IMR-90 (cell line): Measurements from ENCODE around the gene LRRC31. TPM values are rescaled to one million over a fixed set of nuclear protein-coding genes. Genes with fewer than 3 reads are reported as not detected.

Experiments used
- ATAC-seq: fragments of 200-7000 bp; cut with Tn5 transposase; 2 replicates; pipeline ENCODE4 v1.9.1; 2020; ENCODE audit warnings: low read depth, mild to moderate bottlenecking, moderate library complexity
- BruUV-seq: library from RNA; stranded (reverse); fragments of 400-500 nt; replicated peaks from 2 replicates; lab custom pipeline; 2021; lab: Mats Ljungman, UMichigan
- CTCF ChIA-PET: fragments of 300-600 bp; formaldehyde crosslinking; extraction: SDS; loops from one replicate; lab custom pipeline; 2021; ENCODE audit warnings: antibody characterized with exemption; lab: Yijun Ruan, JAX
- POLR2A ChIA-PET: fragments of 300-600 bp; sonication (Branson Sonifier 250); formaldehyde crosslinking; loops from one replicate; lab custom pipeline; 2022; ENCODE audit warnings: antibody characterized with exemption; ENCODE audit not compliant: unreplicated experiment; lab: Charles Lee
- DNase-seq: peaks from one replicate; pipeline ENCODE4 v3.0.0; 2013
- H2AFZ ChIP-seq: replicated peaks from 2 replicates; pipeline ENCODE3; 2013; ENCODE audit warnings: low read length, mild to moderate bottlenecking; ENCODE audit not compliant: poor library complexity
- H2AK5ac ChIP-seq: 2 replicates; pipeline ENCODE4 v1.6.1; 2013; ENCODE audit warnings: low read depth, low read length, inconsistent platforms
- H2AK9ac ChIP-seq: replicated peaks from 2 replicates; pipeline ENCODE3; 2013; ENCODE audit warnings: mild to moderate bottlenecking, low read depth, low read length, moderate library complexity; ENCODE audit not compliant: poor library complexity
- H2BK120ac ChIP-seq: 2 replicates; pipeline ENCODE4 v1.6.1; 2013; ENCODE audit warnings: low read depth, low read length, inconsistent platforms
- H2BK15ac ChIP-seq: 3 replicates; pipeline ENCODE4 v1.6.1; 2013; ENCODE audit warnings: low read depth, low read length, inconsistent platforms
- H2BK20ac ChIP-seq: 2 replicates; pipeline ENCODE4 v1.6.1; 2013; ENCODE audit warnings: low read depth, mild to moderate bottlenecking, inconsistent platforms, low read length, moderate library complexity
- H2BK5ac ChIP-seq: 2 replicates; pipeline ENCODE4 v1.6.1; 2013; ENCODE audit warnings: mild to moderate bottlenecking, low read depth, low read length, inconsistent platforms; ENCODE audit not compliant: poor library complexity, severe bottlenecking
- H3K14ac ChIP-seq: replicated peaks from 2 replicates; pipeline ENCODE4 v1.6.1; 2013; ENCODE audit warnings: low read depth, low read length, inconsistent platforms
- H3K18ac ChIP-seq: 2 replicates; pipeline ENCODE4 v1.6.1; 2013; ENCODE audit warnings: low read depth, low read length, control low read depth
- H3K23ac ChIP-seq: 2 replicates; pipeline ENCODE4 v1.6.1; 2013; ENCODE audit warnings: low read depth, low read length, inconsistent platforms
- H3K27ac ChIP-seq: 2 replicates; pipeline ENCODE4 v1.5.1; 2013; ENCODE audit warnings: mild to moderate bottlenecking, control low read depth, low read length; ENCODE audit not compliant: insufficient read depth
- H3K27me3 ChIP-seq: 2 replicates; pipeline ENCODE4 v1.6.1; 2013; ENCODE audit warnings: low read length; ENCODE audit not compliant: control insufficient read depth, insufficient read depth
- H3K36me3 ChIP-seq: 2 replicates; pipeline ENCODE4 v1.6.1; 2013; ENCODE audit warnings: low read length, mixed read lengths; ENCODE audit not compliant: control insufficient read depth, insufficient read depth
- H3K4ac ChIP-seq: 2 replicates; pipeline ENCODE4 v1.6.1; 2013; ENCODE audit warnings: low read depth, low read length, inconsistent platforms
- H3K4me1 ChIP-seq: 2 replicates; pipeline ENCODE4 v1.6.1; 2013; ENCODE audit warnings: low read length, mixed read lengths; ENCODE audit not compliant: control insufficient read depth, insufficient read depth
- H3K4me2 ChIP-seq: 2 replicates; pipeline ENCODE4 v1.6.1; 2013; ENCODE audit warnings: low read depth, mild to moderate bottlenecking, control low read depth, low read length, moderate library complexity
- H3K4me3 ChIP-seq: 2 replicates; pipeline ENCODE4 v1.5.1; 2013; ENCODE audit warnings: low read depth, mild to moderate bottlenecking, control low read depth, low read length, moderate library complexity; ENCODE audit not compliant: insufficient read depth
- H3K56ac ChIP-seq: 2 replicates; pipeline ENCODE4 v1.6.1; 2013; ENCODE audit warnings: low read length, inconsistent platforms; ENCODE audit not compliant: insufficient read depth; ENCODE audit errors: extremely low read depth
- H3K79me1 ChIP-seq, 2 experiments: 2 replicates each; pipeline ENCODE4 v1.6.1; 2013; ENCODE audit warnings: low read length in 2 of 2, inconsistent platforms in 1 of 2, low read depth in 1 of 2
- H3K9ac ChIP-seq: 2 replicates; pipeline ENCODE4 v1.6.1; 2013; ENCODE audit warnings: low read depth, low read length, control low read depth
- H3K9me1 ChIP-seq: 2 replicates; pipeline ENCODE4 v1.6.1; 2013; ENCODE audit warnings: low read length, inconsistent platforms; ENCODE audit not compliant: insufficient read depth
- H3K9me3 ChIP-seq: 2 replicates; pipeline ENCODE4 v1.6.1; 2013; ENCODE audit warnings: low read length; ENCODE audit not compliant: control insufficient read depth, insufficient read depth
- H4K20me1 ChIP-seq: 2 replicates; pipeline ENCODE4 v1.6.1; 2013; ENCODE audit warnings: low read length, inconsistent platforms; ENCODE audit not compliant: insufficient read depth
- H4K5ac ChIP-seq: 2 replicates; pipeline ENCODE4 v1.6.1; 2013; ENCODE audit warnings: mild to moderate bottlenecking, low read depth, low read length, control low read depth
- H4K8ac ChIP-seq, 2 experiments: 2 replicates each; pipeline ENCODE4 v1.6.1; 2013; ENCODE audit warnings: low read depth in 2 of 2, low read length in 2 of 2, control low read depth in 1 of 2, inconsistent platforms in 1 of 2
- H4K91ac ChIP-seq: 2 replicates; pipeline ENCODE4 v1.6.1; 2013; ENCODE audit warnings: low read depth, low read length, inconsistent platforms; ENCODE audit not compliant: insufficient read depth
- MXI1 ChIP-seq: IDR thresholded peaks from 2 replicates; pipeline ENCODE4 v1.6.1; 2012; ENCODE audit warnings: low read depth, mild to moderate bottlenecking, low read length, moderate library complexity, borderline replicate concordance
- WGBS, 2 experiments: methylation state at CpG; one replicate each; pipeline versions ENCODE4 v1.1.5 to v1.1.7; 2013; ENCODE audit warnings: missing lambda C conversion rate in 2 of 2; ENCODE audit not compliant: insufficient read length in 1 of 2; ENCODE audit errors: extremely low coverage in 2 of 2; 5-methylcytosine and 5-hydroxymethylcytosine counted together
- dilution Hi-C: fragments of 300-500 bp; cut with HindIII; formaldehyde crosslinking; loops from one replicate; pipeline ENCODE4 v1.14.3; 2018; ENCODE audit warnings: low sequenced_read_pairs; ENCODE audit not compliant: unreplicated experiment
- in situ Hi-C: fragments of 300-500 bp; cut with MboI; formaldehyde crosslinking; loops from 3 replicates; pipeline ENCODE4 v1.14.3; 2019; ENCODE audit warnings: low sequenced_read_pairs, inconsistent platforms, mixed read lengths
- intact Hi-C: fragments of 100-400 bp; cut with micrococcal nuclease; formaldehyde crosslinking; loops from 2 replicates; pipeline ENCODE4 v1.10.0; 2022
- polyA plus RNA-seq, 3 experiments: library from polyadenylated mRNA; depleted of rRNA; stranded (reverse); fragments of >200 nt; gene quantifications; 2 replicates each; pipeline ENCODE4 v1.2.3, GENCODE V29; 2012; ENCODE audit warnings: low replicate concordance in 1 of 3
- total RNA-seq: library from RNA; depleted of rRNA; stranded (reverse); fragments of >200 nt; gene quantifications from 2 replicates; pipeline ENCODE4 v1.2.3, GENCODE V29; 2012

Gene LRRC31
- total and polyA plus RNA-seq, 2 of the 4 experiments (the other 2 are of a cell fraction) = not detected

- Histone ChIP-seq H2BK15ac (no peak overlapping the region), H4K20me1 (no peaks in the 10 kb centered on the region), H3K4me1 (peaks cover 3% of the 10 kb centered on the region), H2BK5ac (no peak overlapping the region), H3K23ac (no peak overlapping the region), H3K4ac (no peak overlapping the region), H3K9ac (no peak overlapping the region), H4K5ac (no peak overlapping the region), H2AK5ac (no peak overlapping the region), H3K27ac (no peak overlapping the region), H2AFZ (no peak overlapping the region), H3K18ac (no peak overlapping the region), H3K4me2 (no peak overlapping the region), H4K8ac (no peak overlapping the region), H2BK20ac (no peak overlapping the region), H3K36me3 (no peaks in the 10 kb centered on the region), H3K27me3 (no peaks in the 10 kb centered on the region), H3K56ac (no peak overlapping the region), H3K4me3 (no peak overlapping the region), H2BK120ac (no peak overlapping the region), H3K79me1 (peaks cover 0 to 3% of the 10 kb centered on the region in 2 experiments; a peak in 1 of 4 replicates), H2AK9ac (no peak overlapping the region), H4K91ac (no peak overlapping the region), H3K14ac (no peak overlapping the region), H3K9me3 (no peaks in the 10 kb centered on the region), H3K9me1 (peaks cover 9% of the 10 kb centered on the region)
- CTCF ChIA-PET = interaction anchor here (0.7 kb wide), 1 partner anchor 970 kb away, joined by 5 read pairs; no protein-coding TSS in a partner anchor
- intact Hi-C loops = no loop called here
- dilution Hi-C loops = no loop called here
- ATAC-seq (no peak), DNase-seq (no peak)
- TF ChIP-seq MXI1 = no peak
- POLR2A ChIA-PET = interaction anchor here (0.6 kb wide), 1 partner anchor 273 kb away, joined by 9 read pairs; no protein-coding TSS in a partner anchor
- BruUV-seq = no TSS peak
- 100% methylated on average over 1 of the region's 2 CpGs; no CpG with 5 or more reads in 1 of the 2 experiments for WGBS, 2 experiments
- in situ Hi-C loops = no loop called here
Observed at GRCh38 chr3:169809230-169809795, 60.4 kb downstream of the LRRC31 start.
